ENCODE data around the gene NFATC2.
A peak's percentile ranks its signal among the peaks of the same experiment; 100 is the strongest.
"Not testable (repeated sequence)": the region's sequence is repeated elsewhere in the genome, so short reads cannot be mapped to it uniquely, and the experiment has no call there.

Gene NFATC2

DNA sequence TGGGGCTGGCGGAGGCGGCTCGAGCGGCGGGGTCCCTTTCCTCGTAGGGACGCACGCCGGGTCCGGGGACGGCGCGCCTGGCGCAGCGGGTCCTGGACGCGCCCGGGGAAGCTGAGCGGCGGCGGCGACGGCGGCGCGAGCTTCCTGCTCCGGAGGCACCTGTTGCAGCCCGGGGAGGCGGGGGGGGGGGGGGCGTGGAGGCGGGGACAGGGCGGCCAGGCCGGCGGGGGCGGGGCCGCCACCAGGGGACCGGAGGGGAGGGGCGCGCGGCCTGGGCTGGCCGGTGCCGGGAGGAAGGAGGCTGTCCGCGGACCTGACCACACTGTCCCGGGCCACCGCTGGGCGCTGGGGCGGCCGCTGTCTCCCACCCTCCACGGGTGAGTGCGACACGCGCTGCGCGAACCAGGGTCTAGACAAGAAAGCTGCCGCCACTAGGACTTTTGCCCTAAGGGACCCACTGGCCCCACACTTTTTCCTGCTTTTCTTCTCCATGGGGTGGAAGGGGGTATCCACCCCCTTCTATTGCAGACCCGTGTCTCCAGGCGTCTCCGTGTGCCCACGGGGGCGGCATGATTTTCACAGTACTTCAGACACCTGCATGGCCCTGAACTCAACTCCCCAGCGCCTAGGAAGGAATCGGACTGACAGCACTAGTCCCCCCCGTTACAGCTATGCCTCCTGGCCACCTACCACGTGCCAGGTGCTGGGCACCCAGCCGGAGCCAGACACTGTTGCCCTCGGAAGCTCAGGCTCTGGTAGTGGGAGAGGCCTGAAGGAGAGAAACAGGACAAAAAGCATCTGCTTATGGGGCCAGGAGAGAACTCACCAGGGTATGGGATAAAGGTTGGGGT is at the start of gene NFATC2:
NFATC2 (minus strand) TSS at position 149 of the 851 bp plus-strand sequence. CDS start 220 bp downstream, outside the sequence.
- DNase-seq: peak; percentile 54

DNA sequence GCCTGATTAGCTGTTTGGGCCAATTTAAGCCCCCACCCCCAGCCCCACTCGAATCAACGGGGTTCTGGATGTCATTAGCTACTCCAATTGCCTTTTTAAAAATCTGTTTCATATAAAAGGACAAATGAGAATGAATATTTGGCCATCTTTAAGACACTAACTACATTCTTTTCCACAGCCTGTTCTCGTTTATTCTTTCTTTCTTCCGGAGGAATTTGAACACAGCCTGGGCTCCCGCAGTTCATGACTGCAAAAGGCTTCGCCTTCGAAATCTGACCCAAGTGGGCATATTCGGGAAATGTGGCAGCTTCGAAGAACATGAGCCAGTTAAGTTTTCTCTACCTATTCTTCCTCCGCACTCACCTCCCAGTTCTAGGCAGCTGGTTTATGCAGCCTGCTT is 49.4 kb upstream of the NFATC2 start:
- no peak for DNase-seq

GRCh38 chr20:51588762-51589161 is 46.2 kb upstream of the NFATC2 start:
- no peak for DNase-seq

DNA sequence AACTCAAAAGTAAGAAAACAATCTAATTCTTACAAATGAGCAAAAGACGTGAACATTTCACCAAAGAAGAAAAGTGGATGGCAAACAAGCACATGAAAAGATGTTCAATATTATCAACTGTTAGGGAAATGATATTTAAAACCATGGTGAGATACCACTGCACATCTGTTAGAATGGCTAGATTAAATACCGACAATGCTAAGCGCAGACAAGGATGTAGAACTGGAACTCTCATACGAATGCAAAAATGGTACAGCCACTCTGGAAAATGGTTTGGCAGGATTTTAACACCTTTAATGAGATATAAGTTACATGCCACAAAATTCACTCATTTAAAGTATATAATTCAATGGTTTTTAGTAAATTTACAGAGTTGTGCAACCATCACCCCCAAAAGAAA is 44.6 kb upstream of the NFATC2 start:
- no peak for DNase-seq

DNA sequence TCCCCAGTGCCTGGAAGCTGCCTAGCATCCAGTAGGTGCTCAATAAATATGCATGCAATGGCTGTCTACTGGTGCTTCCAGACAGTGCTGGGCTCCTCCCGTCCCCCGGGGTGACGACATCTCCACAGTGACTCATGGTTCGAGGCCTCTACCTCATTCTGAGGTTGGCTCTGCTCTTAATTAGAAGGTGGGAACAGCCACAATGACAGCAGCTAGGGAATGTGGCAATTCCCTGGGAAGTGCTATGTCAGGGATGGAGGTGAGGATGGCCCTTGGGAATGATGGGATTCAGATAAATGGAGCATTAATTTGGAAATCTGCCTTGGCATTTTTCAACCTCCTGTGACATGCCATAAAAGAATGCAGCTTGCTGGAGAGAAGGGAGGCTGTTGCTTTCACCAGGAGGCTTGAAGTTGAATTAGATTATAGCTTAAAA is 43.5 kb upstream of the NFATC2 start:
- DNase-seq: no peak

GRCh38 chr20:51585148-51585547 is 42.6 kb upstream of the NFATC2 start:
- no peak for DNase-seq

GRCh38 chr20:51584737-51585136 is 42.2 kb upstream of the NFATC2 start:
- no peak for DNase-seq

DNA sequence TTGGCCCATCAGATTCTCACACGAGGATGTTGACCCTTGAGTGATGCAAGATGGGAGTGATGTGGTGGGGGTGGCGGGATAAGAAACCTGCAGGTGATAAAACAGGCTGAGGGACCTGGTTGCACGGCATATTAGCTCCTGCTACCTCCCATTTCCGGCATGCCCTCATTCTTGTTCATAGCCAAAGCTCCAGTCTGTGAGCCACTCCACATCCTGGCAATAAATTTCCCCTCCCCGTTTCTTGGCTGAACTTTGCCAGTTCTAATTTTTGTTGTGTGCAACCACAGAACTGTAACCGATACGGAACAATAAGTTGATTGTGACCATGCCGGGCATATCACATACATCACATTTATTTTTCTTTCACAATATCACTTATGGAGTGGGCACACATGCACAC is 41.6 kb upstream of the NFATC2 start:
- DNase-seq: no peak

- no peak for DNase-seq
Measured at GRCh38 chr20:51583499-51583898, 41.0 kb upstream of the NFATC2 start.

- DNase-seq: no peak
Measured at GRCh38 chr20:51583073-51583472, 40.6 kb upstream of the NFATC2 start.

DNA sequence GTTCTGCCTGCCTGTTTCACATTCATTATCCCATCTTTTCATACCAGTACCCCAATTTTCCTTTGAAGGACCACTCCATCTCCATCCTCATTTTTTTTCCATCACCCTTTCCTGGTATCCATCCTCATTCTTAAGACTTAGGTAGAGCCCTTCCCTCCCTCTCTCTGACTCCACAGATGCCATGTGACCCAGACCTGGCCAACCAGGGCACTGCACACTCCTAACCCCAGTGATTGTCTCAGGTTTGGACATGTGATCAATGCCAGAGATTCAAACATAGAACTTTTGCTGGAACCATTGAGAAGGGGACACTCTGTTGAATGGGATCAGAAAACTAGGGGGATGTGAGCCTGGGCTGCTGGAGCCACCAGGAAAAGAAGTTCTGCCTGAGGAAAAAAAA is 39.1 kb upstream of the NFATC2 start:
- no peak for DNase-seq

GRCh38 chr20:51579137-51579536 is 36.6 kb upstream of the NFATC2 start:
- DNase-seq: no peak

- no peak for DNase-seq
Measured at GRCh38 chr20:51578145-51578459, 35.6 kb upstream of the NFATC2 start.

GRCh38 chr20:51577432-51578144 is 35.1 kb upstream of the NFATC2 start:
- DNase-seq: no peak

GRCh38 chr20:51575486-51575885 is 33.0 kb upstream of the NFATC2 start:
- no peak for DNase-seq

GRCh38 chr20:51574248-51575033 is 31.9 kb upstream of the NFATC2 start:
- no peak for DNase-seq

DNA sequence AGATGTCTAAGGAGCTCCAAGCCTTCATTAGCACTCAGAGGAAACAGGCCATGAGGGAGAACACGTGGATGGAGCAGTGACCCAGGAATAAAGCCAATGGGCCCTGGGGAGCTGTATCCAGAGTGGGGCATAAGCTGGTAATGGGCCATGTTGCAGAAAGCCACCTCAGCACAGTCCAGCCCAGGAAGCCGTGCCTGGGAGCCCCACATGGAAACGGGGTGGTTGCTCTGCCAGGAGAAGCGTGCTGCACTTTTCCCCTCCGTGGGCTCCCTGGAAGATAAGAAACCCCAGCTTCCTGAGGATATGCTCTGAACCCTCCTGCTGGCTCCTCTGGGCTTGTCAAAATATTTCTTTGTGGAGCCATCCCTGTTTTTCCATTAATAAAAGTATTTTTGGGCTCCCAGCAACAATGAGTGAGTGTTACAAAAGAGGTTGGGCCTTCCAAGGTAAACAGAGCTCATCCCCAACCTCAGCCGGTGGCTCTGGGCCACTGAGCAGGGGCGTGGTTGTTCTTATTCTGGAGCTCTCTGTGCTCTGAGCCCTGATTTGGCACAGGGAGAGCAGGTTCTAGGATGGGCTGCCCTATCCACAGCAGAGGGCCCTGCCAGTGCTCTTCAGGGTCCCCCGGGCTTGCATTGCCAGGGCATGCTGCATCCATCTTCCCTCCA is 31.2 kb upstream of the NFATC2 start:
- no peak for DNase-seq

GRCh38 chr20:51571460-51571794 is 28.9 kb upstream of the NFATC2 start:
- DNase-seq: no peak

- no peak for DNase-seq
Measured at GRCh38 chr20:51570739-51571459, 28.4 kb upstream of the NFATC2 start.

DNA sequence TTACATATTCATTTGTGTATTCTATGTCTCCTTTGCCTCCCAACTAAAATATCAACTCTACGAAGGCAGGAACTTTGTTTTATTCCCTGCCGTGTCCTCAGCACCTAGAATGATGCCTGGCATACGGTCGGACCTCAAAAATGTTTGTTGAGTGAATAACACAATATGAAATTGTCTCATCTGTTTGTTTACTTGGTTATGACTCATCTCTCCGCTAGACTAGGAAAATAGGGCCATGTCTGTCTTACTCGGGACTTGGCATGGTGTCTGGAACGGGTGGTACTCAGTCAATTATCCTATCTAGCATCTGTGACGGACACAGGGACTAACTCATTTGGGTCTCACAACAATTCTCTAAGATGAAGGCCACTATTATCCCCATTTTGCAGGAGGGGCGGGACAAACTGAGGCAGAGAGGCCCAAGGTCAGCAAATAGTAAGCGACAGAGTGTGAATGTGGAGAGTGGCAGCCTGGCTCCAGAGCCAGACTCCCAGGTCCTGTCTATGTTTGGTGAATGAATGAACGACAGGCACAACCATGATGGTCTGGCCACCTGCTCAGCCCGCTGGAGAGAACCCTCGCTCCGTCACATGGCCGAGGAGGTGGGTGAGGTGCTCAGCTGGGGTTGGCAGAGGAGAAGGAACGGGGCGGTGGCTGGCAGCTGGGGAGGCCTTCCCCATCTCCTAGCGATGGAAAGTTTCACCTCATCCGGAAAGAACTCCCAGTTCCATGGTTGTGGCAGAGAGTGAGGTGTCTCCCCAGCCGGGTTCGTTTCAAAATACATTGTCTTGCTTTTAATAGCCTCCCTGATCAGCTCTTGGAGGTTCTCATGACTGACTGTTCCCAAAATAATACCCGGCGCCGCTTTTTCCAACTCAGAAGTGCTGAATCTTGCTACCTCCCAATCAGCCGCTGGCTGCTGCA is 27.6 kb upstream of the NFATC2 start:
- no peak for DNase-seq

GRCh38 chr20:51568533-51568932 is 26.0 kb upstream of the NFATC2 start:
- not testable (repeated sequence) for DNase-seq
